ENCODE measurements around the gene CRYGS.
A peak's percentile ranks its signal among the peaks of the same experiment; 100 is the strongest.
"Not testable (repeated sequence)": the region's sequence is repeated elsewhere in the genome, so short reads cannot be mapped to it uniquely, and the experiment has no call there.

CRYGS gene

DNA sequence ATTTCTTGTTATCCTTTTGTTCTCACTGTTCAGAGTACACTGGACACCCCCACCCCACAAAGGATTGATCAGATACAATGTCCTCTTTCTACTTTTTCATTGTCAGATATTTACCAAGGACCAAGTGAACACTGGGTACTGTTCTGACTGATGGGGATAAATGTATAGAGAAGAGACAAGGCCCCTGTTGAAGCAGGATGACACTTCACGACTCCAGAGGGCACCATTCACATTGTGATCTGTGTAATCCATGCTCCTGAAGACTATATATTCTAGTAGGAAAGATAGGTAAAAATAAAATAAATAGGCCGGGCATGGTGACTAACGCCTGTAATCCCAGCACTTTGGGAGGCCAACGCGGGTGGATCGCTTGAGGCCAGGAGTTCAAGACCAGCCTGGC, 7.2 kb upstream of the CRYGS start:
- no peak for DNase-seq

DNA sequence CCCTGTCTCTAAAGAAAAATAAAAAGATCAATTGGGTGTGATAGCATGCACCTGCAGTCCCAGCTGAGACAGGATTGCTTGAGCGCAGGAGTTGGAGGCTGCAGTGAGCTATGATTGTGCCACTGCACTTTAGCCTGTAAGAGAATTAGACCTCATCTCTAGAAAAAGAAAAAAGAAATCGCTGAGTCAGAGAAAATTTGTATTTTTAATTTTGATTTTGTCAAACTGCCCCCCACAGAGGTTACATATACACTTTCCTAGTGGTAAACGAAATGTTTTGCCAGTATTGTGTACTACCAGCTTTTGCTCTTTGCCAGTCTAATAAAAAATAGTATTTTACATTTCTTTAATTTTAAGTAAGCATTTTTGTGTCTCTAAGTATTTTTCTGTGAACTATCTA, 5.3 kb upstream of the CRYGS start:
- no peak for DNase-seq

DNA sequence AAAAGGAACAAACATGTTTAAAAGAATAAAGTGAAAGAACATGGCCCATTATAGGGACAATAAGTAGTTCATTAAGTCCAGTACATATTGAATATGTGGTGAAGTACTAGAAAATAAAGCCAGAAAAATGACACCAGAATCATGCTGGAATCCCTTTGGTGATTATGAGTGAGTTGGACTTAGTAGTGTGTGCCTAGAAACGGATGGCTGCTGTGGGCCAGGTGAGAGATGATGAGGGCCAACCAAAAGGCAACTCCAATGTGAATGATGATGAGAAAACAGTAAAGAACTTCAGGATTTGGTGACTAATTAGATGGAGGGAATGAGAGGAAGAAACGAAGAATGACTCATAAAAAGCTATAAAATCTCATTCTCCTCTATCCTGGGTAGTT, 3.3 kb downstream of the CRYGS start:
- DNase-seq, result peak; percentile 9

DNA sequence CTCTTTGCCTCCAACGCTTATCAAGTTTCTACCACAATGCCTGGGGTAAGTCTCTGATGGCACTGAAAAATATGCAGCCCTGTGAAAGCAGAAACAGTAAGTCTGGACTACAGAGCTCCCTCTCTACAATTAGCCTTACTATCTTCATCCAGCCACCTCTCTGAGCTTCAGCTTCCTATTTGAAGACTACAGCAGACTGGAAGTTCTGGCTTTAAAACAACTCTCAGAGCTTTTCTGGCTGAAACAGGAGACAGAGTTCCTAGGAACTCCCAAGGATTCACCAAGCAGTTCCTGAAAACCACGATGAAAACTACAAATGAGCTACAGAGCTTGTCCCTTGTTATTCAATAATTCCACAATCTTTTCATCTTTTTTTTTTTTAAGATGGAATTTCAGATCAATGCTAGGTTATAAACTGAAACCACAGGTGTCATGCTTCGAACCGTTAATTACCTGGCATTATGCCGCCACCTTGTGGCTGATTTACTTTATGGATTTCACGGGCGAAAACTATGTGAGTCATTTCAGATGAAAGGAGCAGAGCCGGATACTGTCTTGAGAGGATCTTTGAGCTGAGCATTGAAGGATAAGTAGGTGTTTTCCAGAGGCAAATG, 3.9 kb downstream of the CRYGS start:
- DNase-seq, result peak; percentile 76

DNA sequence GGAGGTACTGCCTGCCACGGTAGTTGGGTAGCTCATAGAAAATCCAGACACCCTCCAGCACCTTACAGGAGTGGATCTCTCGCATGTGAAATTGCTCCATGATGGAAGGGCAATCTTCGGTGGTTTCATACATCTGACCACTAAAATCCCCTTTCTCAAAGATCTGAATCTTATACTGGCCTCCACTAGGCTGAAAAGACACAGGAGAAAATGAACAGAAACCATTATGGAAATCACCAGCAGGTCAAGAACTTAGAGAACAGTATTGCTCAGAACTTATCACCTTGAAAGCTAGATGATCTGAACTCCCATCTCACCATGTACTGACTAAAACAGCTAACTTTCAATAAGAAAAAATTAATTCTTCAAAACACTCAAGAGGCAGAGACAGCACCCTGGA, 5.4 kb downstream of the CRYGS start:
- no peak for DNase-seq

DNA sequence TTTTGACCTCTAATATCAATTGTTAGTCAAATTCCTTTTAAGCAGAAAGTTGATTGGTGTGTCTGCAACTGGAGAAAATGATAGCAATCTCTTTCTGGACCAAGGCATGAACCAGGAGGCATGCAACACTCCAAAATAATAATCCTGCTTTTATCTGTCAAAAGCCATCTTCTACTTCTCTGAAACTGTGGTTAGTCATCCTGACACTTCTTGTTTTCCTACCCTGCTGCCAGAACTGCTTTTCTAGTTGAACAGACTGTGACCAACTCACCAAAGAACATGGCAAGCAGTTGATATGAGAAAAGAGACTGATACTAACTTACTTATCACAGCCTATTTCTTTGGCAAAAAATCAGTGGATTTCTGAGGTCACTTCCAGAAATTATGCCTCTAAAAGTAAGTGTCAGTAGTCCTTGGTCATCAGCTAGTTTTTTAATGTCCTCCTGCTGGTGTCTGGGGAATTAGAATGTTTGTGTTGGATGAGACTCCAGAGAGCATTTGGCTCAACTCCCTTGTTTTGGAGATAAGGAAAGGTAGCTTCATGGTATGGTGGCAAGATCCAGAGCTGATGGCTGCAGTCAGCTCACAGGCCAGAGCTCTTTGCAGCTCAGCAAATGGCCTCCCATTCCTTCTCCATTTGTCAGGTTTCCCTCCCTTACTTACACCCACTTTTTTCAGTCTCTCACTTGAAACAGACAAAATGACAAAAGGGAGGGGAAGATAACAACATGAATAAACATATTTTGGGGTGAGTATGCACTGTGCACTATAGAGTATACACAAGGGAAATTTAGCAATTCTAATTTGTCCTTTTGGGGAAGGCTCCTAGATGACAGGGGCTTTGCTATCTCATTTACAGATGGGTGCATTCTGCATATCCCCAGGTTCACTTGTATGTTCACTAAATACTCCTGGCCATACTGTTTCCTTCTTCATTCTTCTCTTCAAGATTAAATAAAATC, 7.0 kb downstream of the CRYGS start:
- DNase-seq, result no peak

DNA sequence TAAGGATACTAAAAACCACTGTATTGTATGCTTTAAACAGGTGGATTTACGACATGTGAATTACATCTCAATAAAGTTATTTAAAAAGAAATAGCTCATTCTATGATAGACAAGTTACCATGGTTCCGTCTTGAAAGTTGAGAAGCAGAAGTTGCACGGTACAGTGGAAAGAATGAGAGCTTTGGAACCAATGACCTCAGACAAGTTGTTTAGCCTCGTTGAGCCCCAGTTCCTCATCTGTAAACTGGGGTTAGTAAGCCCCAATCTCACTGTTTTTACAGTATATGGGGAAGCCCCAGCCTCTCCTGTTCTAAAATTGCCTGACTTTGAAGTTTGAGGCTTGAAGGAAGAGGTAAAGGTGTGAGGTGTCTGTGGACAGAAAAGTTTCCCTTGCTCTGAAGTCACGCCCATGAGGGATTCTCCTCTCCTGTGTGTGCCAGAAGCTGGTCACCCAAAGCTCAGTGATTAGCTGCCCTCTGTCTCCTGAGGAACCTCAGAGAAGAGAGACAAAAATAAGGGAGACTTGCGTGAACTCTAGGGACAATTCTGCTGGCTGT, 10.0 kb downstream of the CRYGS start:
- no peak for DNase-seq

DNA sequence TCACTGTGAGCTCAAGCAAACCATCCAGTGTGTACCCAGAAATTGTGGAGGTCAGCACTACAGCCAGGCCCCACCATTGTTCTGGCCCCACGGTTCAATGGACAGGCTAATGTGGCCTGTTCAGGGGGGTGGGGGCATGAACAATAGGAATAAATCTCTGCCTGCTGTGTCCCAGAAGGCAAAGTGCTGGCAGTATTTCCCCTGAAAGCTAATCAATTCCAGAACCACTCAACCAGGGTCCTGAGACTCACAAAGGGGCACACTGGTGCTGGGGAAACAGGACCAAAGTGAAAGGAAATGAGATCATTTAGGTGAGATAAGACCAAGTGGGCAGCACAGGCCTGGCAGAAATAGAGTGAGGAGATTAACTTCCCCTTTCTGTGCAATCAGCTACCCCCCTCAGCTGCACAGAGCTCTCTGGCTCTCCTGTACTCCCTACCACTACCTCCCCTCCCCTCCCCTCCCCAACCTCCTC, 11.5 kb downstream of the CRYGS start:
- no peak for DNase-seq

DNA sequence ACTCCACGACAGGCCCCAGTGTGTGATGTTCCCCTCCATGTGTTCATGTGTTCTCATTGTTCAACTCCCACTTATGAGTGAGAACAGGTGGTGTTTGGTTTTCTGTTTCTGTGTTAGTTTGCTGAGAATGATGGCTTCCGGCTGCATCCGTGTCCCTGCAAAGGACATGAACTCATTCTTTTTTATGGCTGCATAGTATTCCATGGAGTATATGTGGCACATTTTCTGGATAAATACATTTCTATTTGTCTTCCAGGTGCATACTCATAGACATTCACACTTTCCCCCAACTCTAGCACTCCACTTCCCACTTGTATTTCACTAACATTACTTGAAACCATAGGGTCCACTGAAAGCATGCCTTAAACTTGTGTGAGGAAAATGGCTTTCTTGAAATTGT, 12.5 kb downstream of the CRYGS start:
- not testable (repeated sequence) for DNase-seq

DNA sequence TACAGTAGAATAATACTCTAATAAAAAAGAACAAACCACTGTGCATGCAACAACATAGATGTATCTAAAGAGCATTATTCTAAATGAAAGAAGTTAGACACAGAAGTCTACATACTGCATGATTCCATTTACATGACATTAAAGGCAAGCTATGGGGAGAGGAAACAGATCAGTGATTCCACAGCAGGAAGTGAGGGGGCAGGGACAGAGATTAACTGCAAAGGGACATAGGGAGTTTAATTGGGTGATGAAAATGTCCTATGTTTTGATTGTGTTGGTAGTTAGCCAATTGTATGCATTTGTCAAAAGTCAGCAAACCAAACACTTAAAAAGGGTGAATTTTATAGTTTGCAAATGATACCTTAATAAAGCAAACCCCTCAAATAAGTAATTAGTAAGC, 13.8 kb downstream of the CRYGS start:
- DNase-seq, result no peak

DNA sequence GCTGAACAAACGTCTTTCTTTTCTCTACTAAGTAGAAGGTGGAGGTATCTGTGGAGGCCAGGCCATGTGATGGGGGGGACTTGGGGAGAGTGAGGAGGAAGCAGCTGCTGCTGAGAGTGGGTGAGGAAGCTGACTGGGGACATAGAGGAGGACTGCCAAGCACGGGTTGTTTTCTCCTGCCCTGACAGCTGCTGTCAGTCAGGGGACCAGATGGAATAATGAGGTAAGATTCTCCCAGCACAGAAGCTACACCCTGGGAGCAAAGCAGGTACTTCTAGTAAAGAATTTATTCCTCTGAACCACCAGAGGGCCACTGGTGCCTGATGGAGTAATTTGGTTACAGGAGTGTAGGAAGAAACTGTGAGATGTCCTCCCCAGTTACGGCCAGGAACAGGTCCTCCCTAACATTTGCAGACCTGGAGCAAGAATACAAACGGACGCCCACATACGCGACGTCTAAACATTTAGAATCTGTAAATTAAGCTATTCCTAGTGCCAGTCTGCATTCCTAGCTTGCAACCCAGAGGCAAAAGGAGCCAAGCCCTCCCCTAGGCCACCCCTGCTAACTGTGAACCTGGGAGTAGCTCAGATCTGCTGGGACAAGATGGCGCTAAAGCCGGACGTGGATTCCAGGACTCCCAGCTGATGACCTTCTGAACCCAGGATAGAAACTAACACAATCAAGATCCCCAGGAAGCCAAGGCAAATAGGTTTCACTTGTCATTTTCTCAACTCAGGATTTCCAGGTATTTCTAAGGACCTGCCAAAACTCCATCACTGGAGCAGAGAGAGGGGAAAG, 14.8 kb downstream of the CRYGS start:
- DNase-seq, result no peak

DNA sequence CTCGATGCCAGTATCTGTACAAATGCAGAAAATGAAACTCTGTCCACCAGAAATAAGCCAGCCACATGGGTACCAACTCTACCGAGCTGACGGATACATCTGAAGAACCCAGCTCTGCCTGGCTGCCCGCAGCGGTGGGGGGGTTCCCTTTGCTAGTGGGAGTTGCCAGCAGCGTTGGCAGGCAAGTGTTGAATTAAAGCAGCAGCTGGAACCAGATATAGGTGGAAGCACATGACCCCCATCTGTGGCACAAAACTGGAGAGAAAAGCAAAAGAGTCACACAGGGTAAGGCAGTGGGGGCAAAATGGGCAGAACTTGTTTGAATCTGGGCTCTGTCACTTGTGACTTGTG, 17.9 kb downstream of the CRYGS start:
- no peak for DNase-seq

DNA sequence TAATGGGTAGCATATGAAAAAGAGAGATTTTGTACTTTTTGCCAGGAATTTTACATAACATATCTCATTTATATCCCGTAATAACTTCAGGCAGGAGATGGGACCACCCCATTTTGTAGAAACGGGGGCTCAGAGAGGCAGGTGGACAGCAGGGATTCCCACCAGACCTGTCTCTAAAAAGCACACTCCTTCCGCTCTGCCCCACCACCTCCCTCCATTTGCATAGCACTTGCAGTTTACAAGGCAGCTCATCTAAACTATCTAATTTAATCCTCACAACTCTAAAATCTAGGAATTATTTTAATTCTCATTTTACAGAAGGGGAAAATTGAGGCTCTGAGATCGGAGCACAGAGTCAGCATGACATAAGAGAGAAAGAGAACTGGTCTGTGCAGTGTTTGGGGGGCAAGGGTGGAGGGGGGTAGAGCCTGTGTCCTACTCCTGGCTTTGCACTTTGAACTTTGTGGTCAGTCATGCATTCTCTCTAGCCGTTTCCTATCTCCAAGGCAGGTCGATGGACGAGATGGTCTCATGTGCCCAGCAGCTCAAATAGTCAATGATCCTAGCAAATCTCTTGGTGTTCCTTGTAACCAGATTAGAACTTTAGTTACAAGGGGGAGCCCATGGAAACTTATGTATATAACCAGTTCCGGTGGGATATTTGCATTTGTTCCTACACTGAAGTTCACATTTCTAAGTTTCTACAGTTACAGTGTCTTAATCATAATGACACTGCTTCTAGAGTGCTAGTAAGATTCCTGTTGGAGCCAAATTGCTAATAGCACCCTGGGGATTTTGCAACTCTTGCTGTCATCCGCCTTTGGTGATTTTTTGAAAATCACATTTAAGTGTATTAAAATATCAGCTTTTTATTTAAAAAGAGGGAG, 18.6 kb downstream of the CRYGS start:
- no peak for DNase-seq

DNA sequence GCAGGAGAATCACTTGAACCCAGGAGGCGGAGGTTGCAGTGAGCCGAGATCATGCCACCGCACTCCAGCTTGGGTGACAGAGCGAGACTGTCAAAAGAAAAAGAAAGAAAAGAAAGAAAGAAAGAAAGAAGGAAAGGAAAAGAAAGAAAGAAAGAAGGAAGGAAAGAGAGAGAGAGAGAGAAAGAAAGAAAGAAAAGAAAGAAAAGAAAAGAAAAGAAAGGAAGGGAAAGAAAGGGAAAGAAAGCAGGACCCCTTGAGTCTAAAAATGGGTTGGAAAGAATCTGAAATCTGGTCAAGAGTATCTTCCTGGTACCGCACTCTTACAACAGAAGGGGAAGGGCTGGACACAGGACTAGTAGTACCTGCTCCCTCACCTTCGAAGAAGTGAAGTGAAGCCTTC, 19.6 kb downstream of the CRYGS start:
- no peak for DNase-seq

DNA sequence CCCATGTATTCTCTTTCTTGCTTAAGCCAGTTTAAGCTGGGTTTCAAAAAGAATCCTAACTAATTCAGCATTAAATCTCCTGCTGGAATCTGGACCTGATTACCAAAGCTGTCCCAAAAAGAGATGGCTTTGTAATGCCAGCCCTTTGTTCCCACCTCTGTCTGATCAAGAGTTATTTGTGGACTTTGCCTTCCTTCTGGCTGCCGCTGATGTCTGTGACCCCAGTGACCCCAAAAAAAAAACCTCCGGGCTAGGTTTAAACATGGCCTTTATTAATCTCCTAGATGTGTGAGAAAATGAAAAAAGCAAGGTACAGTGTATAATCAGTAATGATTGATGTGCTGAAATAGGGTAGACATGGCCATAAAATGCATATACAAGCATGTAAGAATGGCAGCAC, 20.7 kb downstream of the CRYGS start:
- DNase-seq, result no peak

DNA sequence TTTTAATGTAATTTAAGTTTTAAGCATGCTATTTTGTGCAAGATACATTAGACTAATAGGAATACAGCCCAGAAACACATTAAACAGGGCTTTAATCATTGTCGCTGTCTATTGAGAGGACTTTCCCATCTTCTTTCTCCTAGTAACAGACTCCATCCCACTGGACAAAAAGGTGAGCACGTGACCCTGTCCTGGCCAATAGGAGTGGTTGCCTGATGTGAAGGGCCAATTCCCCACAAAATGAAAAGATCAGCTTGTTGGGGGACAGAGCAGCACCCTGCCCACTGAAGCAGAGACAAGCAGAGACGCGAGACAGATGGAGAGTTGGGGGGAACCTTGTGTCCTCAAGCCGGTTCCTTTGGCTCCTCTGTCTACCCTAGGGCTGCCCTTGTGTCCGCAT, 21.2 kb downstream of the CRYGS start:
- DNase-seq, result no peak

DNA sequence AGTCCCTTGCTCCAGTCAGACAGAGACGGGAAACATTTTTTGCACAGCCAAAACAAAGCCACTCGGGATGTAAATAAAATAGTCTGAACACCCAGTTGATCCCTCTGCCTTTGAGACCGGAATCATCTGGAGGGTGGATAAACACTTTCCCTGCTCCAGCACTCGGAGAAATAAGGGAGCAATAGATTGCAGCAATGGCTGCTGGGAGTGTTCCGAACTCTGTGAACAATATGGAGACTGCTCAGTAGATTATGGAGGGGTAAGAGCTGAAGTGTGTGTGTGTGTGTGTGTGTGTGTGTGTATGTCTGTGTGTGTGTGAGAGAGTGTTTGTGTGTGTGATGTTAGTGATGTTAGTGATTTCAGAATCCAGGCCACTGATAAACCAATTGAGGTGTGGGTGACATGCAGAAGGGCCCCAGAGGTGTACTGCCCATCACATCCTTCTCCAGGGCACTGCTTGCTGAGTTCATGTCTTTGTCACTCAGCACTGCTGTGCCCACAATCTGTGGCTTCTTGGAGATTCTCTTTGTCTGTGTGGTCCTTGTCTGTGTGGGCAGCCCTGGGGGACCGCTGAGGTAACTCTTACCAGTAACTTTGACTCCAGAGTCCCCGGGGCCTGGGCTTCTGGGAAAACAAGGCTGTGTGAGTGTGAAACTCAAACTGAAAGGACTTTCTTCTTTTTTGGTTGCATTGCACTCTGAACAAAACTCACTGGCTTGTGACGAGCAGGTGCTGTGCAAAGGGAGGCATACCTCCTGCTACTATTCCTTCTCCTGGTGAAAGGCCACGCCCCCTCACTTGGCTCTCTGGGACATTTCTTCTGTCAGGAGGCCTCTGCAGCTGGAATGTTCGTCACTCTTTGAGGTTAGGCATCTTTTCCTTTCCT, 23.0 kb downstream of the CRYGS start:
- DNase-seq, result no peak

DNA sequence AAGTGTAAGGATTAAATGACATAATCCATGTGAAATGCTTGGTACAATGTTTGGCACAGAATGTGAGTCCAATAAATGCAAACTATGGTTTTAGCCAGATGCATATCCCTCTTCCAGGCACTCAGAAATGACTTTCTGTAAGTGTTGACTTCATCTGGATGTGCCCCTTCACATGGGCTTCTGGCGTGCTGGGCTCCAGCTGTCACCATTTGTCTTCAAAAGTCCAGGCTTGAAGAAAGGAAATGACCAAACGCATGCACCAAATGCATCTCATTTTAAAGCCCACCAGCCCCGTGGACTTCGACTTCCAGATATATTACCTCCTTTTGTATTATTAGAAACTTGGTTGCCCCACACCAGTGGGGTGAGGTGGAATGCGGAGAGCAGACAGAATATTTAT, 23.7 kb downstream of the CRYGS start:
- DNase-seq, result no peak

DNA sequence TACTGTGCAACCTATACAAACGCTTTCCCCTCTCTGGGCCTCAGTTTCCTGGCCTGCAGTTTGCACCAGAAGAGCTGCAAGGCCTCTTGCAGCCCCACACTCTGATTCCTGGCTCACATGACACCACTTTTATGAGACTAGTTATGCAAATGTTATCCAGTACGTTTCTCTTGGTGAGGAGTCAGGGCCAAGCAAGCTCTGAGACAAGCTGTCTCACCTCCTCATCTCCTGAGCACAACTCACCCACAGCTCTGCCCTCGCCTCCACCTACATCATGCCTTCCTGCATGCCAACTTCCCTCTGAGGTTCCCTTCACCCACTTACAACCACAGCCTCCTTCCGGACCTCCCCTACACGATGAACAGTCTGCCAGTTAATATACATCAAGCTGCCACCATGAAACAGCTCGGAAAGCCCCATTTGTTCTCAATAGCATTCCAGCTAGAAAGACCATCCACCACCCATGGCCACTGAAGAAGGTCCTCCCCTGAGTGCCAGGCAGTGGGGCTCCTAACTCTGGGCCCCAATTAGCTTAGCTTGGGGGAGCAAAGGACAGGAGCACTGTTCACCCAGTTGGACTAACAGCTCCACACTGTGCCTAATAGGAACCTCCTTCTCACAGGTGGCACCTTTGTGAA, 25.0 kb downstream of the CRYGS start:
- DNase-seq, result no peak

DNA sequence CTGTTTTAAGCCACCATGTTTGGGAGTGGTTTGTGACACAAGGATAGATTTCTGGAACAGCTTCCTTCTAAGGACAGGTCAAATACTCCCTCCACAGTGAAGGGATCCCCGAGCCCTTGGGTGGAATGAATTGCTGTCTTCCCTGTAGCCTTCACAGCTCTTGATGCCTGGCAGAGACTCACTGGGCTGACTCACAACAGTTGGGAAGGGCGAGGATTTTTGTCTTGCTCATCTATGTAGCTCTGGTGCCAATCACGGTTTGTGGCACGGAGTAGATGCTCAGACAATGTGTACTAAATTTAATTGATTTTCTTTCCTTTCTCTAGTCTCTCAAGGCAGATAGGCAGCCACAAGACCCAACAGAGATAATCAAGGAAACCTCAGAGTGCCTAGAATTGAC, 27.0 kb downstream of the CRYGS start:
- DNase-seq, result no peak

DNA sequence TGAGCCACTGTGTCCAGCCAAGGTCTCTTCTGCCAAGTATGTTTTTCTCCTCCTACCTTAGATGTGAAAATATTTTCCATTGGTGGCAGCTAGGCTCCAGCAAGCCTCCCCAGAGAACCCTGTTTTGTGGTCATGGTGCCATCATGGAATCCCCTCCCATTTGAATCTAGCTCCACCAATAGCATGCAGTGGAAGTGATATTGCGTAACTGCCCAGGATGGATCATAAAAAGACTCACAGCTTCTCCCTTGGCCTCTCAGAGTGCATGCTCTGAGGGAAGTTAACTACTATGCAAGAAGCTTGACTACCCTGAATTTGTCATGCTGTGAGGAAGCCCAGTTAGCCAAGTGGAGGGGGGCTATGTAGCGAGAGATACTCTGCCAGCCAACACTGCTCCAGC, 27.5 kb downstream of the CRYGS start:
- DNase-seq, result no peak
